Activated naive CD4-positive, alpha-beta T cell treated with anti-CD3 and anti-CD28 coated beads, Interleukin-2, amount 50 U/mL, for 24 hours (primary cell): ENCODE data around the gene LARGE1.
"Not testable (repeated sequence)": the region's sequence is repeated elsewhere in the genome, so short reads cannot be mapped to it uniquely, and the experiment has no call there.

Source experiments
- H3K27ac Mint-ChIP-seq: one replicate; pipeline ENCODE4 v1.8.0; 2021; ENCODE audit warnings: mild to moderate bottlenecking, mixed read lengths
- H3K27me3 Mint-ChIP-seq: one replicate; pipeline ENCODE4 v1.8.0; 2021; ENCODE audit warnings: mixed read lengths
- H3K36me3 Mint-ChIP-seq: one replicate; pipeline ENCODE4 v1.8.0; 2021; ENCODE audit warnings: mixed read lengths
- H3K4me1 Mint-ChIP-seq: one replicate; pipeline ENCODE4 v1.8.0; 2021; ENCODE audit warnings: mixed read lengths
- H3K4me3 Mint-ChIP-seq: one replicate; pipeline ENCODE4 v1.8.0; 2021; ENCODE audit warnings: mild to moderate bottlenecking, mixed read lengths
- H3K9me3 Mint-ChIP-seq: one replicate; pipeline ENCODE4 v1.8.0; 2021; ENCODE audit warnings: mixed read lengths

The LARGE1 gene

DNA sequence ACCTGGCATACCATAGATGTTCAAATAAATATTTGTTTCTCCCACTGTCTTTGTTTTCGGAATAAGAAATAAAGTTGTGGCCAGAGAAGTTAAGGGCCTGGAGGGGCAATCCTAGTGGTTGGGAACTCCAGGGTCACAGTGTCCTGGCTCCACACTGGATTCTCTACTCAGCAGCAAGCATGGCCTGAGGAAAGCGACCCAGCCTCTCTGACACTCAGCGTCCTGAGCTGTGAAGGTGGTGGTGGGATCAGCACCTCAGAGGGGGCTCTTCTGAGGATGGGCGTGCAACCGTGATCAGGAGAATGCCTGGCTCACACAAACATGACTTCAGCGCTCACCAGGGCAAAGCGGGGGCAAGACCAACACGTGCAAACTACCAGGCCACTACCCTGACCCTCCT lies 59.9 kb downstream of the LARGE1 start:
- H3K27ac Mint-ChIP-seq: no peak overlapping the region
- H3K36me3 Mint-ChIP-seq: no peaks in the 10 kb centered on the region
- no peaks in the 10 kb centered on the region for H3K27me3 Mint-ChIP-seq
- no peaks in the 10 kb centered on the region for H3K4me1 Mint-ChIP-seq
- no peak overlapping the region for H3K4me3 Mint-ChIP-seq
- no peaks in the 10 kb centered on the region for H3K9me3 Mint-ChIP-seq

GRCh38 chr22:33859311-33859710 lies 61.0 kb downstream of the LARGE1 start:
- H3K27me3 Mint-ChIP-seq: no peaks in the 10 kb centered on the region
- no peaks in the 10 kb centered on the region for H3K36me3 Mint-ChIP-seq
- H3K4me1 Mint-ChIP-seq: peaks cover 2% of the 10 kb centered on the region
- no peak overlapping the region for H3K27ac Mint-ChIP-seq
- H3K9me3 Mint-ChIP-seq: no peaks in the 10 kb centered on the region
- no peak overlapping the region for H3K4me3 Mint-ChIP-seq

DNA sequence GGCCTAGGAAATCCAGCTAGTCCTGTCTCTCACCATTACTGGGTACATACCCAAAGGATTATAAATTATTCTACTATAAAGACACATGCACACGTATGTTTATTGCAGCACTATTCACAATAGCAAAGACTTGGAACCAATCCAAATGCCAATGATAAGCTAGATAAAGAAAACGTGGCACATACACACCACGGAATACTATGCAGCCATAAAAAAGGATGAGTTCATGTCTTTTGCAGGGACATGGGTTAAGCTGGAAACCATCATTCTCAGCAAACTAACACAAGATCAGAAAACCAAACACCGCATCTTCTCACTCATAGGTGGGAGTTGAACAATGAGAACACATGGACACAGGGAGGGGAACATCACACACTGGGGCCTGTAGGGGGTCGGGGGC lies 61.6 kb downstream of the LARGE1 start:
- not testable (repeated sequence) for H3K4me3 Mint-ChIP-seq, H3K27me3 Mint-ChIP-seq, H3K9me3 Mint-ChIP-seq, H3K4me1 Mint-ChIP-seq, H3K36me3 Mint-ChIP-seq, H3K27ac Mint-ChIP-seq

GRCh38 chr22:33857767-33858166 lies 62.5 kb downstream of the LARGE1 start:
- not testable (repeated sequence) for H3K27ac Mint-ChIP-seq

DNA sequence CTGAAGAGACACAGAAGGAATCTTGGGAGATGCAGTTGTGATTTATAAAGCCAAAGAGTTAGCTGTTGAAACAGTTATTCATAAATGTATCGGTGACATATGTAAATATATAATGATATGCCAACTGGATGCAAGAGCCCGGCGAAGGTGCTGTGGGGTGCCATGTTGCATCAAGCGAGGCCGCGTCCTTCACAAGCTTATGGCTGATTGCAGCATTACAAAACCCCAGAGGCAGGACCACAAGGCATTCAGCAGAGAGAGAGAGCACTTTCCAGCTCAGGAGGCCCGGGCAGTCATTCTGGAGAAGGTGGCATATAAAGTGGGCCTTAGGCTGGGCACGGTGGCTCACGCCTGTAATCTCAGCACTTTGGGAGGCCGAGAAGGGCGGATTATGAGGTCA lies 65.6 kb downstream of the LARGE1 start:
- no peaks in the 10 kb centered on the region for H3K9me3 Mint-ChIP-seq
- H3K27ac Mint-ChIP-seq: no peak overlapping the region
- no peaks in the 10 kb centered on the region for H3K36me3 Mint-ChIP-seq
- no peak overlapping the region for H3K4me3 Mint-ChIP-seq
- H3K4me1 Mint-ChIP-seq: peaks cover 18% of the 10 kb centered on the region
- no peaks in the 10 kb centered on the region for H3K27me3 Mint-ChIP-seq

More at GRCh38 chr22:33857767-33858166, 62.5 kb downstream of the LARGE1 start:
- not testable (repeated sequence) for H3K27me3 Mint-ChIP-seq, H3K4me3 Mint-ChIP-seq, H3K36me3 Mint-ChIP-seq, H3K9me3 Mint-ChIP-seq
- peaks cover 18% of the 10 kb centered on the region for H3K4me1 Mint-ChIP-seq

DNA sequence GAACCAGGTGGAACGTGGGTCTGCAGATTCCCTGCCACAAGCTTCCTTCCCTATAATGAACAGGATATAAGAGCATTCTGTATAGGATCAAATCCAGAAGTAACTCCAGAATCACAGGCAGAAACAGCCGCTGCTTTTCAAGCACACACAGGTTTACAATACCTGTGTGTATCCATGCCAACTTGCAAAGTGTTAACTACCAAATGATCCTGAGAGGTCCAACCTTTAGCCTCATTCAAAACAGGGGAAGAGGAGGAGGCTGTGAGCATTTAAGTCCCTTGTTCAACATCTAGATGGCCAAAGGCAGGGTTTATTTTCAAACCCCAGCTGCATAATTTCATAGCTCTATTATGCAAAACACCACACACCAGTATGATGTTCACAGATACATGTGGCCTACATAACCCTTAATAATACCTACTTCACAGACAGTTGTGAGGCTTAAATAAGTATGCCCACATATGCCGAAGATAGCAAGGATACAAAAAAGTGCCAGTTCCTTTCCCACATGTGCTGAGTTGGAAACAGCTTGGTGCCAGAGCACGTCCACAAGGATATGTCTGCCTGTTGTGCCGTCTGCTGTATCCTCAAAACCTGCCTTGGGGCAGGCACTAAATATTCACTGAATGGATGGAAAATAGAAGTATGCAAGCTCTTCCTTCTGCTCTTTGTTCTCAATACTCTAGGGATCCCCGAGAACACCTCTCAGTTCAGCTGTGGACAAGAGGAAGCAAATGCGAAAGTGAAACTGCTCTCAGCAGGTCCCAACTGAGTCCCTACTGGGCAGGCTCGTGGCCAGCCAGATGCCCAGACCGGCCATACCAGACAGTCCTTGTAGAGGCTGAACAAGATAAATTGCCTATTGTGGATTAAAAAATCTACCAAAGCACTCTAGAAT lies 66.8 kb downstream of the LARGE1 start:
- H3K9me3 Mint-ChIP-seq: no peaks in the 10 kb centered on the region
- no peak overlapping the region for H3K27ac Mint-ChIP-seq
- H3K36me3 Mint-ChIP-seq: no peaks in the 10 kb centered on the region
- peak overlapping the region; percentile 90 for H3K4me3 Mint-ChIP-seq
- H3K27me3 Mint-ChIP-seq: peaks cover 3% of the 10 kb centered on the region
- peaks cover 18% of the 10 kb centered on the region for H3K4me1 Mint-ChIP-seq

DNA sequence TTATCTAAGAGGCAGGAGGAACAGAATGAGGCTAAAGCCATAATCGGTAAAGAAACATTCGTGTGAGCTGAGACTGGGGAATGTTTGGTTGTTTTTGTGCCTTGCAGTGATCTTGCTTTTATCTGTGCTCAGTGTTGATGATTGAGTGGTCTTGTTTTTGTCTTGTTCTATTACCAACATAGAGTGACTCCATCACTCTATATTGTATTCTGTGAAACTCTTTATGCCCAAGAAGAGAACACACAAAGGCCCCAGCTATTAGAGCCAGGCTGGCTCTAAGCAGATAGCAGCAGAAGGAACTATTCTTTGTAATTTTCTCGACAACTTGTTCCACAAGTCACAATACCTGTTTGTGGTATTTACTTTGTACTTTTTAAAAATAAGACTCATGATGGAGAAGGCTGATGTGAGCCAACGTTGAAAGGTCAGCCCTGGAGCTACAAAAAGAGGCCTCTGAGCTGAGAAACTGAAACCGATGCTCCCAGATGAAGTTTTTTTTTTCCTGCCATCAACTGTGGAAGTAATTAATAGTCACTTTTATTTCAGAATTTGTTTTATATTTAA lies 68.4 kb downstream of the LARGE1 start:
- Mint-ChIP-seq H3K36me3 (peaks cover 2% of the 10 kb centered on the region), H3K27ac (no peak overlapping the region), H3K4me3 (no peak overlapping the region), H3K27me3 (peaks cover 3% of the 10 kb centered on the region), H3K9me3 (peaks cover 8% of the 10 kb centered on the region), H3K4me1 (peaks cover 18% of the 10 kb centered on the region)

- no peak overlapping the region for H3K27ac Mint-ChIP-seq
These were observed 69.0 kb downstream of the LARGE1 start for GRCh38 chr22:33851240-33851639.

DNA sequence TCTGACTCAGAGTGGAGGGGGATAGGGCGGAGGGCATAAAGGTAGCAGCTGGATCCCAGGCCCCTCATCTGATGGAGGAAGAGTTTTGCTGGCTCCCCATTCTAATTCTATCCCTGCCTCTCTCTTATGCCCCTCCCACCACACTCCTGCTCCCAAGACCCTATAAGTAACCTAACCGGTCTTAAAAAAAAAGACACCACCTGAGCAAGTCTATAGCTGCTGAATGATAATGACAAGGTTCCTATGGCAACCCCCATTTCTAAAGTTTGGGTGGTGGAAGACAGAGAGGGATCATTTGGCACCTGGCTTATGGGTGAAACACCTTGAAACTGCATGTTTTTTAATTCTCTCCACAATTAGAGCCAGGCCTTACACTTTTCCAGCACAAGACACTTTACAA lies 69.6 kb downstream of the LARGE1 start:
- H3K4me3 Mint-ChIP-seq: no peak overlapping the region
- peaks cover 18% of the 10 kb centered on the region for H3K4me1 Mint-ChIP-seq
- peaks cover 2% of the 10 kb centered on the region for H3K36me3 Mint-ChIP-seq
- H3K27ac Mint-ChIP-seq: no peak overlapping the region
- H3K27me3 Mint-ChIP-seq: peaks cover 3% of the 10 kb centered on the region
- peaks cover 9% of the 10 kb centered on the region for H3K9me3 Mint-ChIP-seq

More at GRCh38 chr22:33851240-33851639, 69.0 kb downstream of the LARGE1 start:
- Mint-ChIP-seq H3K27me3 (peaks cover 3% of the 10 kb centered on the region), H3K36me3 (peaks cover 2% of the 10 kb centered on the region), H3K9me3 (peaks cover 9% of the 10 kb centered on the region), H3K4me3 (no peak overlapping the region), H3K4me1 (peaks cover 18% of the 10 kb centered on the region)

DNA sequence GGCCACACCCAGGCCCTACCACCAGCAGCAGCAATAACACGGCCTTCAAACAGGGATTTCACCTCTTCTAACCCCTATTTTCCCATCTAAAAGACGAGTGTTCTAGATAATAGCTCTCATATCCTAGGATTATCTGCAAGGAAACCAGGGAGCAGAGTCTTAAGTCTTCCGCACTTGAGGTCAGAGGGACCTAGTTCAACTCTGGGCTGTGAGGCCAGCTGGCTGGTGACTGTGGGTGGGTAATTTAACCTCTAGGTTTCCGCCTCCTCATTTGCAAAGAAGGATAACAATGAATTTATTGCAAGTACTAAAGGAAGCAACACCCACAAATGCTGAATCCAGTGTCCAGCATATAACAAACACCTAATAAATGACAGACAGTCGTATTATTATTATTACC lies 70.1 kb downstream of the LARGE1 start:
- H3K27ac Mint-ChIP-seq: no peak overlapping the region
- no peak overlapping the region for H3K4me3 Mint-ChIP-seq
- H3K36me3 Mint-ChIP-seq: peaks cover 2% of the 10 kb centered on the region
- H3K4me1 Mint-ChIP-seq: peaks cover 18% of the 10 kb centered on the region
- peaks cover 3% of the 10 kb centered on the region for H3K27me3 Mint-ChIP-seq
- H3K9me3 Mint-ChIP-seq: peaks cover 9% of the 10 kb centered on the region

DNA sequence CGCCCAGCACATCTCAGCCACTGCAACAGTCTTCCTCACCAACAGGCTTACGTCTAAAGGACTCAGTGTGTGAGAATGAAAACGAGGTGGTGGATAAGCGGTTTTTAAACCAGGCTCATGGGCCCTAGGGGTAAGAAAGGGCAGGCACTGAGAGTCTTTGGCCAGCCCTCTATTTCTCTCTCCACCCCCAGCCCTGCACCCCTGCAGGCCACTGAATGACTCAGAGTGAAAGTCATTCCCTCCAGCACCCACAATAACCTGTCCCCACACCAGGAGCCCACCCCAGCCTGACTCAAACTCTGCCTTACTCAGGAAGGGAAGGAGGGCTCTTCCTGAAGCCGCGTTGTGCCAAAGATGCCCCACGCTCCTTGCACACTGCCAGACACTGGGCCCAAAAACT lies 72.0 kb downstream of the LARGE1 start:
- H3K27me3 Mint-ChIP-seq: peaks cover 3% of the 10 kb centered on the region
- no peak overlapping the region for H3K4me3 Mint-ChIP-seq
- no peak overlapping the region for H3K27ac Mint-ChIP-seq
- H3K9me3 Mint-ChIP-seq: peaks cover 9% of the 10 kb centered on the region
- H3K36me3 Mint-ChIP-seq: peaks cover 2% of the 10 kb centered on the region
- H3K4me1 Mint-ChIP-seq: peaks cover 5% of the 10 kb centered on the region

DNA sequence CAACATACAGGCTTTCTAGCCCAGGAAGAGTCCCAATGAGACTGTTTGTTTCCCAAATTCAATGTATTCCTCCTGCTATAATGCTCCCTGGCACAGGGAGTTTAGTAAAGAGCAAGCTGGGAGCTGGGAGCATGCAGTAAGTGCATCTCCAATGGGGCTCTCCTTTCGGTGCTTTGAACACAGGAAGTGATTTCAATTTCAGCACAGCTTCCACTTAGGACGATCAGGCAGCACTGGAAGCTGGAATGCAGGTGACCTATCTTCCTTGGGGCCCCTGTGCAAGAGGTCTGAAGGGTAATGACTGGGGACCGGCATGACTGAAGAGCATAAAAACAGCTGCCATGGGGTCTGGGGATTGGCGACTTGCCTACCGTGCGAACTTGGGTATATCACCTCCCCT lies 76.0 kb downstream of the LARGE1 start:
- Mint-ChIP-seq H3K27ac (no peak overlapping the region), H3K9me3 (peaks cover 9% of the 10 kb centered on the region), H3K4me1 (no peaks in the 10 kb centered on the region), H3K4me3 (no peak overlapping the region), H3K36me3 (peaks cover 2% of the 10 kb centered on the region), H3K27me3 (peaks cover 3% of the 10 kb centered on the region)

DNA sequence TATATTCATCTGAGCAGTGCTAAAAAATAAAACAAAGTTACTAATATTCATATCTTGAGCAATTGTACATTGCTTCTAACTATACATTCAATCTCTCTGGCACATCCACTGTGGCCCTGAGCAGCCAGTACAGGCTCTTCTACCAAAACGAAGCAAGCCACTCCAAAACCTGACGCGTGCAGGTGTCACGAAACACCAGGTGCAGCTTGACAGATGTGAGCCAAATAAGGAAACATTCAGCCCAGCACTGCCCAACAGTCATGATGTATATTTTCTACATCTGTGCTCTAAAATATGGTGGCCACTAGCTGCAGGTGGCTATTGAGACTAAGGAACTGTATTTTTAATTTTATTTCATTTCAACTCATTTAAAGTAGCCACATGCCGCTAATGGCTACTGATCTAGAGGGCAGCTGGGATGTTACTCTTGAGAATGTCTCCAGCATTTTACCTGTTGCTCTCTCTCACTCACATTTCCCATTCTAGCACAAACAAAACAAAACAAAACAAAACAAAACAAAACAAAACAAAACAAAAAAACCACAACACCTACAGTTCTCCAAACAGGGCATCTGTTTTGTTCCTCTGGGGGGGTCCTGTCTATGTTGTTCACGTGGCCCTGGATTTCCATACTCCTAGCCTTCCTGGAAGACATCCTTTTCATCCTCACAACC lies 77.7 kb downstream of the LARGE1 start:
- no peaks in the 10 kb centered on the region for H3K27me3 Mint-ChIP-seq

GRCh38 chr22:33842006-33842354 lies 78.3 kb downstream of the LARGE1 start:
- no peaks in the 10 kb centered on the region for H3K4me1 Mint-ChIP-seq
- H3K9me3 Mint-ChIP-seq: peaks cover 2% of the 10 kb centered on the region
- peaks cover 1% of the 10 kb centered on the region for H3K36me3 Mint-ChIP-seq
- no peaks in the 10 kb centered on the region for H3K27me3 Mint-ChIP-seq
- H3K4me3 Mint-ChIP-seq: no peak overlapping the region
- no peak overlapping the region for H3K27ac Mint-ChIP-seq

More for the DNA sequence above, 77.7 kb downstream of the LARGE1 start:
- Mint-ChIP-seq H3K4me3 (no peak overlapping the region), H3K27ac (no peak overlapping the region), H3K9me3 (peaks cover 5% of the 10 kb centered on the region), H3K36me3 (peaks cover 2% of the 10 kb centered on the region), H3K4me1 (no peaks in the 10 kb centered on the region)

DNA sequence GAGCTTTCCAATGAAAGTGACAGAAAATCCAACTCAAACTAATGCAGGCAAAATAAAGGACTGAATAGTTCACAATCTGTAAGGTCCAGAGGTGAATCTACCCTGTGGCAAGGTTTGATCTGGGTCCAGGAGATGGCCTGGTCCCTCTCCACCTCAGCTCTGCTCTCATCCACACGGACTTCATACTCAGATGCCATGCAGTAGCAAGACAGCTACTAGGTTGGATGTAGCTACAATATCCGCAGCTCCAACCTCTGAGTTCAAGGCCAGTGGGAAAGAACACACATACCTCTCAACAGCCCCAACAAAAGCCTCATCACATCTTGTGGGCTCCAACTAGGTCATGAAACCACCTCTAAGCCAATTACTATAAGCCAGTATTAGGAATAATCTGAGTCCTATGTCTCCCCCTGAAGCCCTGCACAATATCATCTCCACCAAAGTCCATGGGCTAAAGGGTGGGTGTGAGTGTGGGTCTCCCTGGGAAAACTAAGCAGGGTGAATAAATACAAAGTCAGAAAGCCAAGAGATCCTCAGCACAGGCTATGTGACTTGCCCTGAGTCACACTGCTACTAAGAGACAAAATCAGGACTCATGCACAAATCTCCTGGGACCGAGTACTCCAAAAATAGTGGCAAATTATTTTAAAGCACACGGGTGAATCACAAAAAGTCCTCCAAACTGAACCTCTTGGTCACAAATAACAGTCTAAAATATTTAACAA lies 78.8 kb downstream of the LARGE1 start:
- H3K4me1 Mint-ChIP-seq: no peaks in the 10 kb centered on the region

More for the DNA sequence above, 78.8 kb downstream of the LARGE1 start:
- H3K27ac Mint-ChIP-seq: no peak overlapping the region
- no peak overlapping the region for H3K4me3 Mint-ChIP-seq
- no peaks in the 10 kb centered on the region for H3K36me3 Mint-ChIP-seq
- H3K27me3 Mint-ChIP-seq: no peaks in the 10 kb centered on the region
- H3K9me3 Mint-ChIP-seq: no peaks in the 10 kb centered on the region
